Right cardiac atrium (tissue), 5 donors: ENCODE measurements around the gene CNTN5. TPM values are rescaled to one million over a fixed set of nuclear protein-coding genes. Genes with fewer than 3 reads are reported as not detected.

Experiments
- ATAC-seq, 2 donors: fragments of 200-7000 bp; cut with Tn5 transposase; one replicate each; pipeline versions ENCODE4 v1.8.0 to v1.9.1; 2020; ENCODE audit warnings: moderate library complexity in 2 of 2, mild to moderate bottlenecking in 1 of 2
- DNase-seq, 3 donors: peaks; one replicate each; pipeline ENCODE4 v3.0.0-alpha.2; 2020
- H3K27ac ChIP-seq: one replicate; pipeline ENCODE4 v1.5.1; 2013; ENCODE audit warnings: mild to moderate bottlenecking, low read length, control low read depth, moderate library complexity
- H3K27me3 ChIP-seq: one replicate; pipeline ENCODE4 v1.6.1; 2013; ENCODE audit not compliant: control insufficient read depth, insufficient read depth
- H3K4me1 ChIP-seq: one replicate; pipeline ENCODE4 v1.6.1; 2013; ENCODE audit warnings: low read length; ENCODE audit not compliant: control insufficient read depth, insufficient read depth
- H3K4me3 ChIP-seq: one replicate; pipeline ENCODE4 v1.5.1; 2013; ENCODE audit warnings: low read length, control low read depth
- H3K9me3 ChIP-seq: one replicate; pipeline ENCODE4 v1.6.1; 2013; ENCODE audit warnings: low read length; ENCODE audit not compliant: control insufficient read depth
- WGBS: extraction: QIAGEN DNeasy Blood & Tissue Kit; methylation state at CpG from one replicate; pipeline ENCODE4 v1.1.7; 2013; 5-methylcytosine and 5-hydroxymethylcytosine counted together
- intact Hi-C, 4 donors: fragments of 100-400 bp; cut with DNase I; formaldehyde crosslinking; loops; one replicate each; pipeline versions ENCODE4 v1.11.0 to v1.14.0; 2022 to 2023
- polyA plus RNA-seq: library from polyadenylated mRNA; stranded (reverse); fragments of 200-250 nt; gene quantifications from one replicate; pipeline ENCODE4 v1.2.3, GENCODE V29; 2013
- total RNA-seq, 4 donors: library from RNA; stranded (reverse); fragmentation: NEBNext Ultra II Directional; extraction: Animal tissue kit (Norgen Biotek cat#: 25700); gene quantifications; one replicate each; pipeline ENCODE4 v1.2.1, GENCODE V29; 2021
- donor health status: healthy with polysubstance abuse.
- donor health status: DM: no; HTN: yes; CAD: no.
- donor health status: DM: no; HTN: no; CAD: no.
- donor health status: DM: no; HTN: yes; CAD: no; lungs with severe emphysema.
- donor health status: DM: yes; HTN: yes; CAD: no.

CNTN5 gene
- total and polyA plus RNA-seq, 5 donors: under 0.01 to 0.09 (median 0.08) TPM; not detected in 2

GRCh38 chr11:99920956-99921355 is 900.2 kb downstream of the CNTN5 start:
- DNase-seq (no peak), ATAC-seq (no peak)
- Histone ChIP-seq H3K4me1 (no peaks in the 10 kb centered on the region), H3K9me3 (peaks cover 2% of the 10 kb centered on the region), H3K27me3 (no peaks in the 10 kb centered on the region), H3K27ac (no peak overlapping the region), H3K4me3 (no peak overlapping the region)
- 86% methylated on average over 3 of the region's 3 CpGs for WGBS
- intact Hi-C loops: no loop called here

GRCh38 chr11:99925968-99926367 is 905.2 kb downstream of the CNTN5 start:
- WGBS: 0% methylated on average over 1 of the region's 1 CpG
- Histone ChIP-seq H3K4me3 (no peak overlapping the region), H3K27ac (no peak overlapping the region), H3K4me1 (no peaks in the 10 kb centered on the region), H3K27me3 (no peaks in the 10 kb centered on the region), H3K9me3 (no peaks in the 10 kb centered on the region)
- ATAC-seq (no peak), DNase-seq (no peak)
- intact Hi-C loops: no loop called here

GRCh38 chr11:99932684-99933083 is 911.9 kb downstream of the CNTN5 start:
- 61% methylated on average over 2 of the region's 2 CpGs for WGBS
- H3K4me1 ChIP-seq: no peaks in the 10 kb centered on the region
- intact Hi-C loops: no loop called here

GRCh38 chr11:99934008-99934407 is 913.3 kb downstream of the CNTN5 start:
- ATAC-seq (no peak), DNase-seq (no peak)
- Histone ChIP-seq H3K4me1 (no peaks in the 10 kb centered on the region), H3K27ac (no peak overlapping the region), H3K27me3 (no peaks in the 10 kb centered on the region), H3K9me3 (no peaks in the 10 kb centered on the region), H3K4me3 (no peak overlapping the region)
- intact Hi-C loops: no loop called here

More at GRCh38 chr11:99932684-99933083, 911.9 kb downstream of the CNTN5 start:
- Histone ChIP-seq H3K27me3 (no peaks in the 10 kb centered on the region), H3K27ac (no peak overlapping the region), H3K4me3 (no peak overlapping the region), H3K9me3 (no peaks in the 10 kb centered on the region)
- ATAC-seq (no peak), DNase-seq (no peak)

- intact Hi-C loops: no loop called here
- Histone ChIP-seq H3K4me1 (no peaks in the 10 kb centered on the region), H3K9me3 (no peaks in the 10 kb centered on the region), H3K4me3 (no peak overlapping the region), H3K27ac (no peak overlapping the region), H3K27me3 (no peaks in the 10 kb centered on the region)
- DNase-seq (no peak), ATAC-seq (no peak)
- 79% methylated on average over 9 of the region's 9 CpGs for WGBS
These were observed 916.6 kb downstream of the CNTN5 start for GRCh38 chr11:99937330-99937729.

GRCh38 chr11:99952816-99953215 is 932.1 kb downstream of the CNTN5 start:
- H3K9me3 ChIP-seq: no peaks in the 10 kb centered on the region
- no peak for ATAC-seq
- H3K27me3 ChIP-seq: no peaks in the 10 kb centered on the region
- no peaks in the 10 kb centered on the region for H3K4me1 ChIP-seq
- no peak for DNase-seq
- intact Hi-C loops: no loop called here
- 76% methylated on average over 1 of the region's 1 CpG for WGBS
- no peak overlapping the region for H3K4me3 ChIP-seq
- no peak overlapping the region for H3K27ac ChIP-seq

DNA sequence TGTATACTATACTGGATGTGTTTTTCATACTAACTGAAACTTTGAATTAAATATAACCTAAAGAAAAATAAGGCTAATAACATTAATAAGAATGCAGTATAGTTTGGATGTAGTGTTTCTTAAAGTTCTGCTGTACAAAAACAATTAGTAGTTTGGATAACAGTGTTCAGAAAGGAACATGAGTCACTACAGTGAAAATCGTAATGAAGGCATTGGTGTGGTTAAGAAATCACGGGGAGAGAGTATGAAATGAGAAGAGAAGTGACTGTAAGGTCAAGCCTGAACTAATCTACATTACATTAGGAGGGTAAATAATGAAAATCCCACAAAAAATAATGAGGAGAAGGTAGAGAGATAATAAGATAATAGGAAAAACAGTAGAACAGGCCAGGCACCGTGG is 939.8 kb downstream of the CNTN5 start:
- no peak for ATAC-seq
- no peak for DNase-seq
- intact Hi-C loops: no loop called here
- no peaks in the 10 kb centered on the region for H3K4me1 ChIP-seq
- H3K4me3 ChIP-seq: no peak overlapping the region
- no peaks in the 10 kb centered on the region for H3K9me3 ChIP-seq
- H3K27ac ChIP-seq: no peak overlapping the region
- WGBS: 77% methylated on average over 3 of the region's 3 CpGs
- no peaks in the 10 kb centered on the region for H3K27me3 ChIP-seq

GRCh38 chr11:99968336-99968735 is 947.6 kb downstream of the CNTN5 start:
- no peak for DNase-seq
- Histone ChIP-seq H3K4me3 (no peak overlapping the region), H3K27ac (no peak overlapping the region), H3K4me1 (no peaks in the 10 kb centered on the region), H3K27me3 (no peaks in the 10 kb centered on the region), H3K9me3 (no peaks in the 10 kb centered on the region)
- intact Hi-C loops: no loop called here
- no peak for ATAC-seq
- 65% methylated on average over 1 of the region's 1 CpG for WGBS

- no peak overlapping the region for H3K4me3 ChIP-seq
- H3K9me3 ChIP-seq: peaks cover 2% of the 10 kb centered on the region
- intact Hi-C loops: no loop called here
- no peak overlapping the region for H3K27ac ChIP-seq
- H3K27me3 ChIP-seq: no peaks in the 10 kb centered on the region
- no peaks in the 10 kb centered on the region for H3K4me1 ChIP-seq
- ATAC-seq (no peak), DNase-seq (no peak)
- WGBS: 44% methylated on average over 4 of the region's 4 CpGs
These were observed 953.2 kb downstream of the CNTN5 start for GRCh38 chr11:99973993-99974392.

DNA sequence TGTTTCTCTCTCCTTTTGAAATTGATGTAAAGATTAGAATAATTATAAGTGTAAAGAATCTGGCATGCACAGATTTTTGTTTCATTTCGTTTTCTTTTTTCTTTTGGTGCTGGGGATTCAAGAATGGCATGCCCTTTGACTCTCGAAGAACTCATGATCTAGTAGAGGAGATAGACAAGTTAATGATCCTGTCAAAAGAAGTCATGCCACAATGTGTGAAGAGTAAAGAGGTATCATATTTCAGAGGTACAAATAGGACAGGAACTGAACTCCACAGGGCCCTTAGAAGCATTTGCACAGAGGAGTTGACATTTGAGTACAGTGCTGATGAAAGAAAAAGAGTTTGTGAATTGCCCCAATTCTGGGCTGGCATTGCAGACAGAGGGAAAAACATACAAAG is 958.3 kb downstream of the CNTN5 start:
- Histone ChIP-seq H3K27me3 (no peaks in the 10 kb centered on the region), H3K9me3 (peaks cover 2% of the 10 kb centered on the region), H3K4me3 (no peak overlapping the region), H3K4me1 (no peaks in the 10 kb centered on the region), H3K27ac (no peak overlapping the region)
- no peak for DNase-seq
- 54% methylated on average over 2 of the region's 2 CpGs for WGBS
- no peak for ATAC-seq
- intact Hi-C loops: no loop called here

DNA sequence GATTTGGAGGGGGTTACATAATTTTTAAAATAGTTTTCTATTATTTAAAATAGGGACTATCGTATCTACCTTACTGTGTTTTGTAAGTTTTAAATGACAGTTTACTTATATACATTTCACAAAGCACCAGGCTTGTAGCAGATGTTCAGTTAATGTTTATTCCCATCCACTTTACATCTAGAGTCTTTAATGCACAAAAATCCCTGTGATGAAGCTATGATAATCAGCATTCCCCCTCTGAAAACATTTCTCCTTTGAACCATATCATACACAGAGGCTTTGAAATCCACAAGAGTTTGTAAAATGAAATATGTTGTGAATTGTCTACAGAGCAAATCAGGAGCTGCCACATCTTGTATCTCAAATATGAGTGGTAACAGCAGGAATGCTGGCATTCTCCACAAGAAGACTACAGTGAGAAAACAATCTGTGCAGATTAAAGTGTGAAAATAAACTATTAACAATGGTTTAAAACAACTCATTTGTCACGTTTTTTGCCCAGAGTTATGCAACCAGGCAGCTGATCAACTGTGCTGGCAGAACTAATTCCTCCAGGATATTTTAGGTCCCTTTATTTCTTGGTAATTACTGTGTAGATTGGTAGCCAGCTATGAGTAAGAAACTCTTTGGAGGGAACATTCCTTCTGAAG is 967.2 kb downstream of the CNTN5 start:
- no peak overlapping the region for H3K27ac ChIP-seq
- 40% methylated on average over 2 of the region's 2 CpGs for WGBS
- intact Hi-C loops: no loop called here

GRCh38 chr11:99988471-99988837 is 967.7 kb downstream of the CNTN5 start:
- no peak overlapping the region for H3K27ac ChIP-seq
- no peaks in the 10 kb centered on the region for H3K9me3 ChIP-seq
- DNase-seq: no peak
- no peaks in the 10 kb centered on the region for H3K4me1 ChIP-seq
- peak in 1 of 2 donors; percentile 40 for ATAC-seq
- WGBS: 44% methylated on average over 2 of the region's 2 CpGs
- intact Hi-C loops: no loop called here
- no peak overlapping the region for H3K4me3 ChIP-seq
- H3K27me3 ChIP-seq: no peaks in the 10 kb centered on the region

More for the DNA sequence above, 967.2 kb downstream of the CNTN5 start:
- H3K27me3 ChIP-seq: no peaks in the 10 kb centered on the region
- DNase-seq: no peak
- no peaks in the 10 kb centered on the region for H3K4me1 ChIP-seq
- ATAC-seq: peak in 1 of 2 donors; percentile 83
- H3K9me3 ChIP-seq: no peaks in the 10 kb centered on the region
- H3K4me3 ChIP-seq: no peak overlapping the region
